Stimulated activated CD8-positive, alpha-beta memory T cell treated with anti-CD3 and anti-CD28 coated beads, Interleukin-15, amount 100 ng/mL, for 4 hours (primary cell): ENCODE measurements around the gene PPIP5K2.
A peak's percentile ranks its signal among the peaks of the same experiment; 100 is the strongest.
"Not testable (repeated sequence)": the region's sequence is repeated elsewhere in the genome, so short reads cannot be mapped to it uniquely, and the experiment has no call there.

Experiments
- DNase-seq, 2 donors: peaks; one replicate each; pipeline ENCODE4 v3.0.0-alpha.2; 2020; ENCODE audit warnings: low read depth in 2 of 2

The PPIP5K2 gene

DNA sequence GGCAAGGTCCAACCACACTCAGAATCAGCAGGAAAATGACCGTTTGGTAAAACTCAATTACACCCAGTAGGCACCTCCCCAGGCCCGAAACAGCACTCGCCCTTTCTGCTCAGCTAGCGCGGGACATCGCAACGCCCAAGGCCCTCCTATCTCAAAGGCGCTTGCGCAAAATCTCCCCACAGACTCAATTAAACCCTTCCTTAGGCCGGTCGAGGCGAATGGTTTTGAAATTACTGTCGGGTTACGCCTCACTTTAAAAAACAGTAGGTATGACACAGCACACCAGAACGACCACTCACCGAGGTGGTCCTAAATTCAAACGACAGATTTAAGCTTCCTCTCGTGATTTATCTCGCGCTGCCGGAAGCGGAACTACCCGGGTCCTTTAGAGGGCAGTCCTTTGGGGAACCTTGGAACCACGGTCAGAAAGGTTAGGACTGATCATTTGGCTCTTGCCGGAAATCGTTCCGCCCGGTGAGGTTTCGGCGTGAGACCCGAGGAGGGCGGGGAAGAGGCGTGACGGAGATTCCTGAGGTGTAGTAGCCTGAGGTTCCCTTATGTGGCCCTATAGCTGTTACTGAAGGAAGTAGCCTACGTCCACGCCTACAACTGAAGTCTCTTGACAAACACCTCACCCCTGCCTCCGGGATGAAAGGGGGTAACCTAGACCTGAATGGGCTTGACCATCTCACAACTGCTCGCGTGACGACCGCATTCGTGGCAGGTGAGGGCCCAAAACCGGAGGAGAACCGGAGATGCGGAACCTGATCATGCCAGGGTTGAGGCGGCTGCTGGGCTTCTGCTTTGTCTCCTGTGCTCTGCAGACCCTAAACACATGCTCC is at the start of gene PPIP5K2, which contains the start of gene GIN1:
Gene PPIP5K2 (plus strand): TSS at position 537 of the 842 bp plus-strand sequence. CDS start 9,289 bp downstream, outside the sequence.
Gene GIN1 (minus strand): TSS at position 374 of the 842 bp plus-strand sequence. CDS start 11,431 bp downstream, outside the sequence.
- DNase-seq = peak; percentile 93

DNA sequence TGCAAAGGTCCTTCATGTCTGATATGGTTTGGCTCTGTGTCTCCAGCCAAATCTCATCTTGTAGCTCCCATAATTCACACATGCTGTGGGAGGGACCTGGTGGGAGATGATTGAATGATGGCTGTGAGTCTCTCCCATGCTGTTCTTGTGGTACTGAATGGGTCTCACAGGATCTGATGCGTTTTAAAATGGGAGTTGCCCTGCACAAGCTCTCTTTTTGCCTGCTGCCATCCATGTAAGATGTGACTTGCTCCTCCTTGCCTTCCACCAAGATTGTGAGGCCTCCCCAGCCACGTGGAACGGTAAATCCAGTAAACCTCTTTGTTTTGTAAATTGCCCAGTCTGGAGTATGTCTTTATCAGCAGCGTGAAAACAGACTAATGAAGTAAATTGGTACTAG is 46.6 kb upstream of the PPIP5K2 start:
- not testable (repeated sequence) for DNase-seq

GRCh38 chr5:103075442-103075841 is 44.7 kb upstream of the PPIP5K2 start:
- DNase-seq = no peak

DNA sequence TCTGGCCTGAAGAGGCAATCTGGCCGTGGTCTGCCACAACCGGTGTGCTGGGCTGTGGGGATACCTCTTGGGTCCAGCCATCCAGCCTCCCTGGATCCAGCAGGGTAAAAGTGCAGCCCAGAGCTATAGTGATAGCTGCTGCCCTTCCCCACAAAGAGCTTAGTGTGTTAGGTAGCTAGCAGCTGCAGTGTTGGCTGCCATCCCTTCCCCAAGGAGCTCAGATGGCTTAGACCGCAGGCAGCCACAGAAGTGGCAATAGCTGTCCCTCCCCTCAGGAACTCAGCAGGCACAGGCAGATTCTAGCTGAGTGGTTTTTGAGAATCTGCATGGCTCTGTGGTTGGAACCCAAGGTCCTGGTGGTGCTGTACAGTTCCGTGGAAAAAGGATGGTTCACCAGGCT is 40.3 kb upstream of the PPIP5K2 start:
- DNase-seq = no peak

GRCh38 chr5:103086547-103086946 is 33.6 kb upstream of the PPIP5K2 start:
- DNase-seq = no peak

DNA sequence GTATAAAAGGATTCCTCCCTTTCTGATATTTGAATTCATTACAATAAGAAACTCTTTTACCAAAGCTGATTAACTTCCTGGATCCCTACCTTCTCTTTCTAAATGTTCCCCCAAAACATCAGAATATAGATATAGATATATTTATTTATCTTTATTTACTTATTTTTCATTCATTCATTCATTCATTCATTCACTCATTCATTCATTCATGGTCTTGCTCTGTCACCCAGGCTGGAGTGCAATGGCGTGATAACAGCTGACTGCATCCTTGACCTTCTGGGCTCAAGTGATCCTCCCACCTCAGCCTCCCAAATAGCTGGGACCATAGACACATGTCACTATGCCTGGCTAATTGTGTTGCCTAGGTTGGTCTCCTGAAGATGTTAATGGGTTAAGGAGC is 30.8 kb upstream of the PPIP5K2 start:
- no peak for DNase-seq

GRCh38 chr5:103090791-103091190 is 29.3 kb upstream of the PPIP5K2 start:
- no peak for DNase-seq

DNA sequence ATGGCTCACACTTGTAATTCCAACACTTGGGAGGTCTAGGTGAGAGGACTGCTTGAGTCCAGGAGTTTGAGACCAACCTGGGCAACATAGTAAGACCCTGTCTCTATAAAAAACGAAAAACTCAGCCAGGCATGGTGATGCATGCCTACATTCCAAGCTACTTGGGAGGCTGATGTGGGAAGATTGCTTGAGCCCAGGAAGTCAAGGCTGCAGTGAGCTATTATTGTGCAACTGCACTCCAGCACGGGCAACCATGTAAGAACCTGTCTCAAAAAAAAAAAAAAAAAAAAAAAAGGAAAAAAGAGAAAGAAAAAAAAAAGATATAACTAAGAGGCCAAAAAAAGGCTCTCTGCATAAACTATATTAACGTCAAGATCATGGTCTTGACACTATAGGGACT is 27.4 kb upstream of the PPIP5K2 start:
- DNase-seq = no peak

- no peak for DNase-seq
These were observed 26.4 kb upstream of the PPIP5K2 start for GRCh38 chr5:103093727-103094126.

DNA sequence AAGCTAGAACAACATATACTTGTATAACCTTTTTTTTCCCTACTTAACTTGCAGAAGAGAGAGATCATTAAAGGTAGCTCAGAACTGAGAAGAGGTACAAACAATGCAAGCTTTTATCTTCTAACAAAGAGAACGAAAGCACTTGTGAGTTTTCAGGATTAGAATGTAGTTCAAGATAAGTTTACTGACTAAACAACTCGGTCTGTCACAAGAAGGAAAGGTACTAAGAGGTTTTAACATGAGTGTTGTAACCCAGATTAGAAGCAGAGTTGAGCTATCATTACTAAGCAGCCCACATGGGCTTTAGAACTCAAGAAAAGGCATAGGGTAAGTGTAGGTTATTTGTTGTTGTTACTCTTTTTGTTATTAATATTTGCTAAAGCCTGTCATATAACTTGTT is 25.4 kb upstream of the PPIP5K2 start:
- DNase-seq = no peak

DNA sequence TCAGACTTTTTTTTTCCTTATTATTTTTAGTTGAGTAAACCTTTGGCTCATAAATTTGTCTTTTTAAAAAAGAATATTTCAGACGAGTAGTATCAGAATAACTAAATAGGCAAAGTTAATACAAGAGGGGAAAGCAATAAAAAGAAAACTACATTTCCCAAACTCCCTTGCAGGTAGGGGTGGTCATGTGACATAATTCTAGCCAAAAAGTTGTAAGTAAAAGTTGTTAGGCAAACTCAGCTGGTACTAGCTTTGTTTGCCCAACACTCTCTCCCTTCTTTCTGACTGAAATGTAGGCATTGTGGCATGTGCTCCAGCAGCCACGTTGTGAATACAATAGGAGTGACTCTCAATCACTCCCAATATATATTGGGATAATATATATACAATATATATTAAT is 21.1 kb upstream of the PPIP5K2 start:
- no peak for DNase-seq

DNA sequence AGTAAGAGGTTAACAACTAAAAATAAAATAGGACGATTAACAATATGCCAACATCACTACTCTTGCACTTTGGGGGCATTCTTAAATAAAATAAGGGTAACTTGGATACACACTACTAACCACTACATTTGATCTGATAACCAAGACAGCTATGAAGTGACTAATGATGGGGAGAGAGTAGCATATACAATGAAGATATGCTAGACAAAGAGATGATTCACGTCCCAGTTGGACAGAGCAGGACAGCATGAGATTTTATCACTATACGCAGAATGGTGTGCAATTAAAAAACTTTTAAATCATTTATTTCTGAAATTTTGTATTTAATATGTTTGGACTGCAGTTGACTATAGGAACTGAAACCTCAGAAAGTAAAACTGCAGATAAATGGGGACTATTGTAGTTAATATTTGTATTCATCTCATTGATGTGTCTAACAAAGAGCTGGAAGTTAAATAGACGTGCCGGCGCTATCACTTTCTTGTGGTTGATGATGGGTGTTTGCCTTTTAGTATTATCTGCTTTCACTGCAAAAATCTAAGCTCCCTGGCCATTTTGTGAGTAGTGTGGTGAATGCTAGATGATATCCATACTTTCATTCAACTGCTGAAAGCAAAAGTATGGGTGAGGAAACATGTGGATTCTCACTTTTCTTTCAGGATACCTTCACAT is 18.9 kb upstream of the PPIP5K2 start:
- DNase-seq = no peak

GRCh38 chr5:103102234-103102633 is 17.9 kb upstream of the PPIP5K2 start:
- DNase-seq = no peak

GRCh38 chr5:103108086-103108485 is 12.0 kb upstream of the PPIP5K2 start:
- DNase-seq = no peak

DNA sequence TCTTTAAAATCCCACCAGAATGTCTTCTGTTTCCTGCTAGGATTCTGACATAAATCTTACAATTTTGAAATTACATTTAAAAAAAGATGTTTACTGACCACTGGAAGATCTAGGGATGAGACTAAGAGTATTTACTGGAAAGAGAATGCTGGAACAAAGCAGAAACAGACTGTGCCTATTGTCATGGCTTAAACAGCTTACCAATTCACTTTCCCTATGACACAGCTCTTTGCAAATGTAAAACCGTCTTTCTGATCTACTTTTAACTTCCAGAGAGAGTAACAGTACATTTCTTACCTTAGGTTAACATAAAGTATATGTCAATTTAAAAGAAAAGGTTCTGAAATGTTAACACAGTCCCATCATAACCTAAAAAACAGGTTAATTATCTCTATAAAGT is 10.8 kb upstream of the PPIP5K2 start:
- DNase-seq = no peak

- no peak for DNase-seq
These were observed 9.7 kb upstream of the PPIP5K2 start for GRCh38 chr5:103110403-103110802.

GRCh38 chr5:103111468-103111867 is 8.6 kb upstream of the PPIP5K2 start:
- DNase-seq = no peak

GRCh38 chr5:103112910-103113309 is 7.2 kb upstream of the PPIP5K2 start:
- DNase-seq = no peak

DNA sequence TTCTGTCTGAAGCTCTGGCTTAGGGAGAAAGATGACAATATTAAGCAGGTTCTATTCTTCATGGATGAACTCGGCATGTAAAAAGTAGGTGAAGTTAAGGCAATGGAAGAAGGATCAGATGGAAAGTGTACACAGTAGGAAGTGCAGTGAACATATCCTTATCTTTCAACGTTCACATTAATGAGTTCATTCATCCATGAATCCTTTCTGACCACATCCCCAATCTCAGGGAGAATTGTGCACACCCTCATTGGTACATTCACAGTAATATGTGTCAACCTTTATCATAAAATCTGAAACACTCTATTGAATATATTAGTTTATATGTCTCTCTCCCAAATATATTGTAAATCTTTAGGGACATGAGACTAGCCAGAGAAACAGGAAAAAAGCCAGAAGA is 5.7 kb upstream of the PPIP5K2 start:
- no peak for DNase-seq

DNA sequence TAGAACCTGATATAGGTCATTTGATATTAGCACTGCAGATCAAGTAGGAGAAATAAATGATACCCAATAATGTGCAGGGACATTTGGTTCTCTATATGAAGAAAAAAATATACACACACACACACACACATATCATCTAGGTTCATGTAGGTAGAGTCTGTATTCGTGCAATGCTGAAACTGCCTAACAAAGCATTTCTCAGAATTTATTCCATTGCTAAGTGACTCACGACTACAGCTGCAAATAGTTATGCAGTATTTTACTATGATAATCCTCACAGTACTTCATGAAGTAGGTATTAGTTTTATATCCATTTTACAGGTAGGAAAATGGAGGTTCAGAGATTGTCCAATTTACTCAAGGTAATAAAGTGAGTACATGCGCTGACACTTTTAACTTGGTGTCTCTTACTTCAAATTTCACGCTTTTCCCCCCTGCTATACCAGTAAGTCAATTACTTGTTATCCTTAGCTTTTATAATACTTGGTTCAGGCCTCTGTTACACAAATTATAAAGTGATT is 2.6 kb upstream of the PPIP5K2 start:
- no peak for DNase-seq

- no peak for DNase-seq
These were observed 884 bp upstream of the PPIP5K2 start for GRCh38 chr5:103119070-103119764.

DNA sequence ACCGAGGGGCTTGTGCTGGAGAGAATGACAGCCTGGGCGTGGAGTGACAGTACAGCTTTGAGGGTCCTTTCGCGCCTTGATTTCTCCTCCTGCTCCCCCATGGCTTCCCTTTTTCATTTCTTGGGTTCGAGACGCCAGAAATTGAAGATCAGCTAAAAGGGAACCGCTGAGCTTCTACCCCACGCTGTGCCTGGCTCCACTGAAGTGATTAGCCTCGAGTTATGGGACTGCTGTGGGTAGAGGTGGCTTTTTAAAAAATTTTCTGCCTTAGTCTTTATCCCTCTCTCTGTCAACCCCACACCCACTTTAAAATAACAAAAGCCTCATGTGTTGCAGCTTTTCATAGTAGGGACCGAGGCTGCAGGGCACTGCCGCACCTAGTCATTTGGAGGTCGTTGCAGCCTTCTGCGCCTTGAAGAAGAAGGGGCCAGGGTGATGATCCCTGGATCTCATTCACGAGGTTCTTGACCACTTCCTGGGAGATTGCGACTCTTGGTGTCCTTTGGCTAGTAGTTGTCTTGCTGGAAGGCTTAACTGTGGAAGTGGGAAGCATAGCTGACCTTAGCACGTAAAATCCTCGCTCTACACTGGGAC is 603 bp downstream of the PPIP5K2 start:
- DNase-seq = no peak
